WTC11 (cell line): ENCODE results near the gene DNAH11.
"Not testable (repeated sequence)": the region's sequence is repeated elsewhere in the genome, so short reads cannot be mapped to it uniquely, and the experiment has no call there.

Source experiments
- CTCF ChIP-seq: fragments of 200-600 bp; IDR thresholded peaks from 2 replicates; pipeline ENCODE4 v1.8.0; 2022; ENCODE audit warnings: antibody characterized with exemption
- JAZF1 ChIP-seq: fragments of 250-450 bp; sonication (Bioruptor Pico); IDR thresholded peaks from 2 replicates; pipeline ENCODE4 v1.9.0; 2021; ENCODE audit warnings: moderate library complexity, mild to moderate bottlenecking, inconsistent platforms

GRCh38 chr7:21883501-21883900, 340.7 kb downstream of the DNAH11 start:
- TF ChIP-seq CTCF; JAZF1 (CRISPR knock-in tag): not testable (repeated sequence)
